ENCODE data around the gene SULT1C4. TPM values are rescaled to one million over a fixed set of nuclear protein-coding genes. Genes with fewer than 3 reads are reported as not detected.

The SULT1C4 gene
- total RNA-seq, 1 experiment from 2014 or later: 4.3 TPM

- TF ChIP-seq AR (CRISPR knock-in tag; IDR thresholded peaks at IDR 0.05): no peak
- TF ChIP-seq FOXJ3 (CRISPR knock-in tag; IDR thresholded peaks at IDR 0.05; ENCODE audit: borderline replicate concordance): no peak
- TF ChIP-seq TEAD4 (CRISPR knock-in tag; IDR thresholded peaks at IDR 0.05): no peak
- TF ChIP-seq ARID4B (CRISPR knock-in tag; IDR thresholded peaks at IDR 0.05; ENCODE audit: borderline replicate concordance): no peak
Measured at GRCh38 chr2:108369153-108369552, 8.6 kb upstream of the SULT1C4 start (continued).

- DNase-seq (ENCODE audit: low spot score): no peak
- Mint-ChIP-seq H3K27me3 (ENCODE audit: low read depth) (no peaks in the 10 kb centered on the region), H3K36me3 (peaks cover 4% of the 10 kb centered on the region; the same call in 1 of the 2 replicates), H3K27ac (no peak overlapping the region), H3K4me1 (peaks cover 22% of the 10 kb centered on the region), H3K9me3 (peaks cover 13% of the 10 kb centered on the region), H3K4me3 (no peak overlapping the region)
- ATAC-seq: no peak
- POLR2A ChIA-PET: no interaction called here
- CTCF ChIA-PET: no interaction called here
- TF ChIP-seq FOXK1 (CRISPR knock-in tag; IDR thresholded peaks at IDR 0.05): no peak
- no peak for TF ChIP-seq ELF4 (CRISPR knock-in tag; IDR thresholded peaks at IDR 0.05; ENCODE audit: low read depth)
- no peak for TF ChIP-seq ZNF671 (CRISPR knock-in tag; IDR thresholded peaks at IDR 0.05)
- TF ChIP-seq ERG (CRISPR knock-in tag; IDR thresholded peaks at IDR 0.05): no peak
- no peak for TF ChIP-seq CDX4 (CRISPR knock-in tag; IDR thresholded peaks at IDR 0.05; ENCODE audit: borderline replicate concordance)
- TF ChIP-seq ZNF423 (CRISPR knock-in tag; IDR thresholded peaks at IDR 0.05): no peak
- no peak for TF ChIP-seq PRDM15 (CRISPR knock-in tag; IDR thresholded peaks at IDR 0.05)
- TF ChIP-seq E2F1 (CRISPR knock-in tag; IDR thresholded peaks at IDR 0.05): no peak
- TF ChIP-seq USF2 (CRISPR knock-in tag; IDR thresholded peaks at IDR 0.05): no peak
- TF ChIP-seq SOX15 (CRISPR knock-in tag; IDR thresholded peaks at IDR 0.05): no peak
- no peak for TF ChIP-seq AFF4 (CRISPR knock-in tag; IDR thresholded peaks at IDR 0.05; ENCODE audit: borderline replicate concordance)
- TF ChIP-seq ETV6 (CRISPR knock-in tag; IDR thresholded peaks at IDR 0.05): no peak
- TF ChIP-seq JUN (CRISPR knock-in tag; IDR thresholded peaks at IDR 0.05): no peak
- TF ChIP-seq JAZF1 (CRISPR knock-in tag; IDR thresholded peaks at IDR 0.05): no peak
Measured at GRCh38 chr2:108370080-108370479, 7.7 kb upstream of the SULT1C4 start.

Measured in WTC11 (cell line).